T-helper 1 cell (primary cell): ENCODE results near the gene TRIM67.
"Not testable (repeated sequence)": the region's sequence is repeated elsewhere in the genome, so short reads cannot be mapped to it uniquely, and the experiment has no call there.

Experiments
- DNase-seq, 5 donors: peaks; one replicate each; pipeline ENCODE4 v3.0.0-alpha.2; 2012 to 2020
- total RNA-seq, 4 donors: gene quantifications; one replicate each; lab custom pipeline; 2026; lab: John Stamatoyannopoulos, UW

TRIM67 gene
- total RNA-seq = 0 to 0.27 (median 0.11) reads per million in 4 donors

GRCh38 chr1:231161667-231162296, at the start of gene TRIM67:
Gene TRIM67 (plus strand): TSS chr1:231162058. CDS start chr1:231162970, 912 bp downstream.
- no peak for DNase-seq

GRCh38 chr1:231116738-231117137, 45.1 kb upstream of the TRIM67 start:
- DNase-seq = no peak

GRCh38 chr1:231118704-231119453, 43.0 kb upstream of the TRIM67 start:
- DNase-seq = no peak

- no peak for DNase-seq
These were observed 40.3 kb upstream of the TRIM67 start for GRCh38 chr1:231121533-231121932.

- DNase-seq = no peak
These were observed 39.7 kb upstream of the TRIM67 start for GRCh38 chr1:231122143-231122542.

- no peak for DNase-seq
These were observed 37.1 kb upstream of the TRIM67 start for GRCh38 chr1:231124746-231125145.

- DNase-seq = no peak
These were observed 35.8 kb upstream of the TRIM67 start for GRCh38 chr1:231125972-231126580.

GRCh38 chr1:231127106-231127505, 34.8 kb upstream of the TRIM67 start:
- DNase-seq = not testable (repeated sequence)

- DNase-seq = not testable (repeated sequence)
These were observed 33.4 kb upstream of the TRIM67 start for GRCh38 chr1:231128471-231128870.

- DNase-seq = no peak
These were observed 31.3 kb upstream of the TRIM67 start for GRCh38 chr1:231130544-231130943.

GRCh38 chr1:231132591-231132990, 29.3 kb upstream of the TRIM67 start:
- not testable (repeated sequence) for DNase-seq

GRCh38 chr1:231134624-231135023, 27.2 kb upstream of the TRIM67 start:
- no peak for DNase-seq

- no peak for DNase-seq
These were observed 23.6 kb upstream of the TRIM67 start for GRCh38 chr1:231138236-231138635.

GRCh38 chr1:231139125-231139649, 22.7 kb upstream of the TRIM67 start:
- no peak for DNase-seq

GRCh38 chr1:231139659-231140654, 21.9 kb upstream of the TRIM67 start:
- DNase-seq = no peak

GRCh38 chr1:231144416-231145193, 17.3 kb upstream of the TRIM67 start:
- DNase-seq = no peak

- DNase-seq = no peak
These were observed 14.0 kb upstream of the TRIM67 start for GRCh38 chr1:231147896-231148295.

GRCh38 chr1:231151811-231152210, 10.0 kb upstream of the TRIM67 start:
- no peak for DNase-seq

- DNase-seq = no peak
These were observed 8.1 kb upstream of the TRIM67 start for GRCh38 chr1:231153726-231154125.

GRCh38 chr1:231155808-231156207, 6.0 kb upstream of the TRIM67 start:
- DNase-seq = no peak

- no peak for DNase-seq
These were observed 4.5 kb upstream of the TRIM67 start for GRCh38 chr1:231157311-231157710.
